Keratinocyte (primary cell): ENCODE data around the gene GABRA1.

Experiments used
- CTCF ChIP-seq, 3 experiments: IDR thresholded peaks in 1 of 3; conservative IDR thresholded peaks in 1 of 3; optimal IDR thresholded peaks in 1 of 3; 2 replicates in 2 of 3; 3 replicates in 1 of 3; pipeline versions ENCODE3 to v1.5.1; 2011; ENCODE audit warnings: low read length in 3 of 3, mild to moderate bottlenecking in 3 of 3, moderate library complexity in 2 of 3, control low read depth in 1 of 3, inconsistent platforms in 1 of 3; ENCODE audit not compliant: insufficient read depth in 2 of 3; ENCODE audit errors: extremely low read depth in 1 of 3
- EZH2 ChIP-seq: IDR thresholded peaks from one replicate; pipeline ENCODE4 v1.6.1; 2012; ENCODE audit warnings: inconsistent platforms, mild to moderate bottlenecking, low read length, moderate library complexity

DNA sequence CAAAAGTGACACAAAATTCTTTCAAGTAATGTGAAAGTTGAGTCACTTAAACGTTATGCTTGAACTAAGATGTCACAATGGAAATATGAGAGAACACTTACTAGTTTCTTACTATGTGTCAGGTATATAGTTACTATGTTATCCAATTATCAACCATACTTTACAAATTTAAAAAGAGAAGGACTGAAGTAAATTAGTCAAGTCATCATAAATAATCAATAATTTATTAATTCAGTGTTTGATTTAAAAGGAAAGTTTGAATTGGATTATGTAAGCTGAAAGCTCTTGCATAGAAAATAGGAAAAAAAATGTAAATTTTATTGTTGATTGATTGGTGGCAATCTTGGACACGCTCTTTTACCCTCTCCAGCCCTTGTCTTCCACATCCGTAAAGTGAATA, 76.3 kb downstream of the GABRA1 start:
- TF ChIP-seq CTCF (optimal IDR thresholded peaks at IDR 0.05 in 1 of 3, IDR thresholded peaks at IDR 0.05 in 1 of 3, conservative IDR thresholded peaks at IDR 0.05 in 1 of 3; ENCODE audit: extremely low read depth in 1 of 3, insufficient read depth in 2 of 3, low read length in 3 of 3) (no peak), EZH2 (no peak)
